Nephron progenitor cell (in vitro differentiated cells): Measurements from ENCODE around the gene KITLG.

Experiments used
- DNase-seq: peaks from one replicate; pipeline ENCODE4 v3.0.0; 2021
- H3K27ac Mint-ChIP-seq: 2 replicates; pipeline ENCODE4 v1.8.0; 2021; ENCODE audit warnings: mild to moderate bottlenecking, moderate library complexity, mixed read lengths
- H3K27me3 Mint-ChIP-seq: 2 replicates; pipeline ENCODE4 v1.8.0; 2021; ENCODE audit warnings: mild to moderate bottlenecking, low read depth, mixed read lengths; ENCODE audit not compliant: poor library complexity
- H3K36me3 Mint-ChIP-seq: 2 replicates; pipeline ENCODE4 v1.8.0; 2021; ENCODE audit warnings: low read depth, mixed read lengths
- H3K4me1 Mint-ChIP-seq: 2 replicates; pipeline ENCODE4 v1.8.0; 2021; ENCODE audit warnings: mixed read lengths
- H3K4me3 Mint-ChIP-seq: 2 replicates; pipeline ENCODE4 v1.8.0; 2021; ENCODE audit warnings: mild to moderate bottlenecking, moderate library complexity, mixed read lengths
- H3K9me3 Mint-ChIP-seq: 2 replicates; pipeline ENCODE4 v1.8.0; 2021; ENCODE audit warnings: mild to moderate bottlenecking, moderate library complexity, mixed read lengths
- TF ChIP-seq, protein P1 (sequence below): fragments of 200-600 bp; sonication (generic); IDR thresholded peaks from 2 replicates; pipeline ENCODE4 v1.5.0; 2021; ENCODE audit warnings: antibody characterized with exemption

KITLG gene

DNA sequence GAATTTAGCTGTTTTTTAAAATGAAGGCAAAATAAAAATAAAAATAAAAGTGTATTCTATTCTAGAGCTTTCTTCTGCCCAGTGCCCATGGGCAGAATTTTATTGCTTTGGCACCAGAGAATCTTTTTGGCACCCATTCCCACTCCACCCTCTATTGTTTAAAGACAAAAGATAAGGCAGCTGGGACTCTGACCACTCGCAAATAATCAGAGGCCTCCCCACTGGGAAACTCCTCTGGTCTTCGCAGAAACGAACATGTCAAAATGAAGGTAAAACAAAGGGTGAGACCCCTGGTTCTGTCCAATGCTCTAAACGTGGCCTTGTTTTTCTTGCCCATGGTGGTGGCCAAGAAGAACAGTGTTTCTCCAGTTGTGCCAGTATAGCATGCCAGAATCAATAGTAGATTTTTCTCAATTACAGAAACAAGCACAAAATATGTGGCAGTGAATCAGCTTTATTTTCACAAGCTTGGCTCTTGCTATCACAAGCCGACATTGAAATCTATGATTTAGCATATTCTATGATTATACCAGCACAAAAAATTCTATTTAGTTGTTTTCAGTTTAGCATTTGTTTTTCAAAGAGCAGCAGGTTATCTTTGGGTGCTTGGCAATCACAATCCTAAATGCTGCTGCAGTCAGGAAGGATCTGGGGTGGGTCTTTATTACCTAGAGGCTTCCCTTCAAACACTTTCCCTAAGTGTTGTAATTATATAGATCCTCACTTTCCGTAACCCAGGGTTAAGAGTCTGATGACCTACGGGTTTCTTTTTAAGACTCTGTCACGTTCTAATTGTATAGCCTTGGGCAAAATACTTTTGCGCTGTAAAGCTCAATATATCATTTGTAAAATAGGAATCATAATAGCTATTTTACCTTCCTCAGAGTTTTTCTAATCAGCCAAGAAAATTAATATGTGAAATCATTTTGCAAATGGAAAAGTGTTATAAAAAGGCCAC lies 50.5 kb downstream of the KITLG start:
- Mint-ChIP-seq H3K9me3 (no peaks in the 10 kb centered on the region), H3K36me3 (peaks cover 7% of the 10 kb centered on the region), H3K27ac (no peak overlapping the region), H3K4me3 (no peak overlapping the region), H3K4me1 (peaks cover 8% of the 10 kb centered on the region), H3K27me3 (no peaks in the 10 kb centered on the region)
- TF ChIP-seq, protein P1, sequence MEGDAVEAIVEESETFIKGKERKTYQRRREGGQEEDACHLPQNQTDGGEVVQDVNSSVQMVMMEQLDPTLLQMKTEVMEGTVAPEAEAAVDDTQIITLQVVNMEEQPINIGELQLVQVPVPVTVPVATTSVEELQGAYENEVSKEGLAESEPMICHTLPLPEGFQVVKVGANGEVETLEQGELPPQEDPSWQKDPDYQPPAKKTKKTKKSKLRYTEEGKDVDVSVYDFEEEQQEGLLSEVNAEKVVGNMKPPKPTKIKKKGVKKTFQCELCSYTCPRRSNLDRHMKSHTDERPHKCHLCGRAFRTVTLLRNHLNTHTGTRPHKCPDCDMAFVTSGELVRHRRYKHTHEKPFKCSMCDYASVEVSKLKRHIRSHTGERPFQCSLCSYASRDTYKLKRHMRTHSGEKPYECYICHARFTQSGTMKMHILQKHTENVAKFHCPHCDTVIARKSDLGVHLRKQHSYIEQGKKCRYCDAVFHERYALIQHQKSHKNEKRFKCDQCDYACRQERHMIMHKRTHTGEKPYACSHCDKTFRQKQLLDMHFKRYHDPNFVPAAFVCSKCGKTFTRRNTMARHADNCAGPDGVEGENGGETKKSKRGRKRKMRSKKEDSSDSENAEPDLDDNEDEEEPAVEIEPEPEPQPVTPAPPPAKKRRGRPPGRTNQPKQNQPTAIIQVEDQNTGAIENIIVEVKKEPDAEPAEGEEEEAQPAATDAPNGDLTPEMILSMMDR: no peak
- no peak for DNase-seq

DNA sequence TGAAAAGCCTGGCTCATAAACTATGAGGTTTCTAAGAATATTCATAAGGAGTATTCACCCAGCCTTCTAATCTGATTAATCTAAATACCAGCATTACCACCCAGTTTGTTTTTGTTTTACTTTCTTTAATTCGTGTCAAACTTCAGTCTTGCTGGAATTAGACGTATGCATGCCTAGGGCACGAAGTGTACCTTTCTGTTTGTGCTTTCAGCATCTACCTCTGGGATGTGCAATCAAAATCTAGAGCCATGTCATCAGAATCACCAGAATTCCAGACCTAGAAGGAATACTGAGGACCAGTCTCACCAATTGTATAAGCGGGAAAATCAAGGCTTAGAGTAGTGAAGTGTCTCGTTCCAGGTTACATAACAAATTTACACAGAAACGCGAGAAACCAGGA lies 57.3 kb downstream of the KITLG start:
- DNase-seq: no peak
- H3K4me3 Mint-ChIP-seq: no peak overlapping the region
- H3K9me3 Mint-ChIP-seq: no peaks in the 10 kb centered on the region
- TF ChIP-seq, protein P1: no peak
- no peaks in the 10 kb centered on the region for H3K4me1 Mint-ChIP-seq
- no peaks in the 10 kb centered on the region for H3K27me3 Mint-ChIP-seq
- no peak overlapping the region for H3K27ac Mint-ChIP-seq
- H3K36me3 Mint-ChIP-seq: peaks cover 7% of the 10 kb centered on the region

DNA sequence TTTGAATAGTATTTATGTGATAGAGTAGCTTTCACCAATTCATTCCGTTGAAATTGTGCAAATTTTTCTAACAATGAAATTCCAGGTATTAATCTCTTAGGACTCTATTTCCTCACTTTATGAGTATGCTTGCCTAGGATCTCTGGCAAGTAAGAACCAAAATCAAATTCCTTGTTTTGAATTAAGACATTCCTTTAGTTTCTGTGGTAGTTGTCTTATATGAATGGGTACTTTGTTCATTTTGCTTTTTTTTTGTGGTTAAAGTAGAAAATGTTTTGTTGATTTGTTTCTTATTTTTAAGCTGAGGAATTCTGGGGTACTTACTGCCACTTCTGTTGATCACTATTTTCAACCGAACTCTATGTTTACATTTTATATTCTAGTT lies 59.8 kb downstream of the KITLG start:
- DNase-seq: no peak
- Mint-ChIP-seq H3K27me3 (no peaks in the 10 kb centered on the region), H3K9me3 (no peaks in the 10 kb centered on the region), H3K27ac (no peak overlapping the region), H3K36me3 (no peaks in the 10 kb centered on the region), H3K4me3 (no peak overlapping the region), H3K4me1 (no peaks in the 10 kb centered on the region)
- TF ChIP-seq, protein P1: no peak

DNA sequence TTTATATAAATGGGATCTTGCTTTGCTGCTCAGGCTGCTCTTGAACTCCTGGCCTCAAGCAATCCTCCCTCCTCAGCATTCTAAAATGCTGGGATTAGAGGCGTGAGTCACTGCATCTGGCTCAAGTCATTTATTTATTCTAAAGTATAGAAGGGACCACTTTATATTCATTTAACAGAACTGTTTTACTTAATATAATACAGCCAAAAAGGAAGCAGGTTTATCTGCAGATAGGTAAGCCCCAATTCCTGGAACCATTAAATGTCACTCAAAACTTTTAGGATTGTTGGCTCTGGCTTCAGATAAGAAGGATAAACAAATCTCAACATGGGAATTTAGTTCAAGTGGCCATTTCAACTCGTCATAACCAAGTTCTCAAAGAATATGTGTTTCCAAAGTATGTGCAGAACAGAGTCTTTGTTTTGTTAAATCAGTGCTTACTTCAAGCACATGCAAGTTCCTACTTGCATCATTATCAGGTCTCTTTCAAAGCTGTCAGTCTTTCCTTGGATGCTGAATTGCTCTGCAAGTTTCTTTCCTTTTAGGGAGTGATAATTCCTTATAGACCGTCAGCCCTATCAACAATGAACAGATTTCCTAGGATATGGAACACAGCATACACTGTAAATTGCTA lies 60.4 kb downstream of the KITLG start:
- Mint-ChIP-seq H3K27ac (no peak overlapping the region), H3K36me3 (no peaks in the 10 kb centered on the region), H3K9me3 (no peaks in the 10 kb centered on the region), H3K27me3 (no peaks in the 10 kb centered on the region), H3K4me1 (no peaks in the 10 kb centered on the region), H3K4me3 (no peak overlapping the region)
- TF ChIP-seq, protein P1: no peak
- DNase-seq: no peak

DNA sequence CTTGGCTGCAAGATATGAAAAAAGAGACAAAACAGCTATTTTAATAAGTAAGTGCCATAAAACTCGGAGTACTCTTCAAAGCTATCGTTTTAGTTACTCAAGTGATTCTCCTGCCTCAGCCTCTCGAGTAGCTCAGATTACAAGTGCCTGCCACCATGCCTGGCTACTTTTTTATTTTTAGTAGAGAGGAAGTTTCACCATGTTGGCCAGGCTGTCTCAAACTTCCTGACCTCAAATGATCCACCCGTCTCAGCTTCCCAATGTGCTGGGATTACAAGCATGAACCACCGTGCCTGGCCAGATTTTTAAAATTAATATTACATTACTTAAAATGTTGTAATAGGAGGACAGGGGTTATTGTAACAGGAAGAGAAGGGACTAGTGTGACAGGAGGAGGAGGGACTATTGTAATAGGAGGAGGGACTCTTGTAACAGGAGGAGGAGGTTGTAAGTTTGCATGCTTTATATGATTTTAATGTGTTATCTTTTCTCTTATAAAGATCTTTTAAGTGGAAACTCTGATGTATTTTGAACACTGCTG lies 61.3 kb downstream of the KITLG start:
- Mint-ChIP-seq H3K4me3 (no peak overlapping the region), H3K36me3 (no peaks in the 10 kb centered on the region), H3K27ac (no peak overlapping the region), H3K9me3 (no peaks in the 10 kb centered on the region), H3K27me3 (no peaks in the 10 kb centered on the region), H3K4me1 (no peaks in the 10 kb centered on the region)
- TF ChIP-seq, protein P1: no peak
- DNase-seq: no peak
